ENCODE results near the gene LIME1. TPM values are rescaled to one million over a fixed set of nuclear protein-coding genes. Genes with fewer than 3 reads are reported as not detected.

The LIME1 gene
- total RNA-seq, 4 donors from 2014 or later = 11.4 to 51.9 (median 17.6) TPM

- no peak for DNase-seq (ENCODE audit: low spot score in 2 of 2)
- TF ChIP-seq EP300 (IDR thresholded peaks at IDR 0.05) (no peak), CTCF (IDR thresholded peaks at IDR 0.05) (no peak), POLR2A (IDR thresholded peaks at IDR 0.05) (no peak)
- H3K4me1 ChIP-seq = peaks cover 0 to 67% (median 28%) of the 10 kb centered on the region in 4 donors
- H3K36me3 ChIP-seq = peaks cover 0 to 72% (median 2%) of the 10 kb centered on the region in 3 donors
- no peaks in the 10 kb centered on the region for H3K27me3 ChIP-seq
- WGBS, 2 donors = 0 to 23% methylated on average over 1 to 3 of the region's 6 CpGs
- no peaks in the 10 kb centered on the region for H3K9me3 ChIP-seq
- H3K27ac ChIP-seq = peak overlapping the region in 1 of 4 donors; percentile 46
- peak overlapping the region in 1 of 4 donors; percentile 43 for H3K4me3 ChIP-seq
These were observed 40.2 kb upstream of the LIME1 start for GRCh38 chr20:63696306-63696627.

DNA sequence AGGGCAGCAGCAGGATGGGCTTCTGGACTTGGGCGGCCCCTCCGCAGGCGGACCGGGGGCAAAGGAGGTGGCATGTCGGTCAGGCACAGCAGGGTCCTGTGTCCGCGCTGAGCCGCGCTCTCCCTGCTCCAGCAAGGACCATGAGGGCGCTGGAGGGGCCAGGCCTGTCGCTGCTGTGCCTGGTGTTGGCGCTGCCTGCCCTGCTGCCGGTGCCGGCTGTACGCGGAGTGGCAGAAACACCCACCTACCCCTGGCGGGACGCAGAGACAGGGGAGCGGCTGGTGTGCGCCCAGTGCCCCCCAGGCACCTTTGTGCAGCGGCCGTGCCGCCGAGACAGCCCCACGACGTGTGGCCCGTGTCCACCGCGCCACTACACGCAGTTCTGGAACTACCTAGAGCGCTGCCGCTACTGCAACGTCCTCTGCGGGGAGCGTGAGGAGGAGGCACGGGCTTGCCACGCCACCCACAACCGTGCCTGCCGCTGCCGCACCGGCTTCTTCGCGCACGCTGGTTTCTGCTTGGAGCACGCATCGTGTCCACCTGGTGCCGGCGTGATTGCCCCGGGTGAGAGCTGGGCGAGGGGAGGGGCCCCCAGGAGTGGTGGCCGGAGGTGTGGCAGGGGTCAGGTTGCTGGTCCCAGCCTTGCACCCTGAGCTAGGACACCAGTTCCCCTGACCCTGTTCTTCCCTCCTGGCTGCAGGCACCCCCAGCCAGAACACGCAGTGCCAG is 39.7 kb upstream of the LIME1 start, which contains the start of gene TNFRSF6B:
TSS of gene TNFRSF6B (plus strand) at position 25 of the 729 bp plus-strand sequence. CDS start at position 141, 116 bp downstream.
- H3K27ac ChIP-seq = peak within 1 kb of the TSS in 3 of 4 donors; percentile 19 to 46 (median 43)
- peak within 1 kb of the TSS in 2 of 4 donors; percentile 7 to 43 for H3K4me3 ChIP-seq
- 25% methylated on average over 22 of the region's 52 CpGs; no CpG with 5 or more reads in 1 of the 2 donors for WGBS, 2 donors
- H3K4me1 ChIP-seq = peaks cover 0 to 65% (median 28%) of the 10 kb centered on the region in 4 donors
- H3K27me3 ChIP-seq = no peaks in the 10 kb centered on the region
- H3K36me3 ChIP-seq = peaks cover 0 to 73% (median 2%) of the 10 kb centered on the region in 3 donors
- TF ChIP-seq CTCF (IDR thresholded peaks at IDR 0.05) (no peak), POLR2A (IDR thresholded peaks at IDR 0.05) (no peak)
- no peaks in the 10 kb centered on the region for H3K9me3 ChIP-seq
- no peak for DNase-seq (ENCODE audit: low spot score in 2 of 2)

- peaks cover 0 to 59% (median 28%) of the 10 kb centered on the region in 4 donors for H3K4me1 ChIP-seq
- no peak for DNase-seq (ENCODE audit: low spot score in 2 of 2)
- TF ChIP-seq CTCF (IDR thresholded peaks at IDR 0.05) = no peak
- no peak for TF ChIP-seq POLR2A (IDR thresholded peaks at IDR 0.05)
- no peak for TF ChIP-seq EP300 (IDR thresholded peaks at IDR 0.05)
- no peaks in the 10 kb centered on the region for H3K9me3 ChIP-seq
- peak overlapping the region in 1 of 4 donors; percentile 43 for H3K4me3 ChIP-seq
- H3K27me3 ChIP-seq = no peaks in the 10 kb centered on the region
- H3K27ac ChIP-seq = peak overlapping the region in 3 of 4 donors; percentile 4 to 46 (median 19)
- 48 to 51% methylated on average over 5 to 7 of the region's 7 CpGs for WGBS, 2 donors
- peaks cover 0 to 72% (median 2%) of the 10 kb centered on the region in 3 donors for H3K36me3 ChIP-seq
These were observed 39.1 kb upstream of the LIME1 start for GRCh38 chr20:63697357-63697867.

- TF ChIP-seq CTCF (IDR thresholded peaks at IDR 0.05) (no peak), POLR2A (IDR thresholded peaks at IDR 0.05) (no peak), EP300 (IDR thresholded peaks at IDR 0.05) (no peak)
- Histone ChIP-seq H3K36me3 (peaks cover 0 to 71% (median 2%) of the 10 kb centered on the region in 3 donors), H3K9me3 (no peaks in the 10 kb centered on the region), H3K4me1 (peaks cover 0 to 53% (median 28%) of the 10 kb centered on the region in 4 donors), H3K27me3 (no peaks in the 10 kb centered on the region), H3K4me3 (peak overlapping the region in 1 of 4 donors; percentile 43), H3K27ac (peak overlapping the region in 2 of 4 donors; percentile 19 to 77)
- DNase-seq (ENCODE audit: low spot score in 2 of 2) = no peak
- 83 to 85% methylated on average over 30 to 40 of the region's 40 CpGs for WGBS, 2 donors
These were observed 38.5 kb upstream of the LIME1 start for GRCh38 chr20:63697868-63698545.
